ENCODE measurements around the gene SFI1. TPM values are rescaled to one million over a fixed set of nuclear protein-coding genes. Genes with fewer than 3 reads are reported as not detected.

SFI1 gene
- total RNA-seq, 1 experiment from 2014 or later, result 53.1 TPM

DNA sequence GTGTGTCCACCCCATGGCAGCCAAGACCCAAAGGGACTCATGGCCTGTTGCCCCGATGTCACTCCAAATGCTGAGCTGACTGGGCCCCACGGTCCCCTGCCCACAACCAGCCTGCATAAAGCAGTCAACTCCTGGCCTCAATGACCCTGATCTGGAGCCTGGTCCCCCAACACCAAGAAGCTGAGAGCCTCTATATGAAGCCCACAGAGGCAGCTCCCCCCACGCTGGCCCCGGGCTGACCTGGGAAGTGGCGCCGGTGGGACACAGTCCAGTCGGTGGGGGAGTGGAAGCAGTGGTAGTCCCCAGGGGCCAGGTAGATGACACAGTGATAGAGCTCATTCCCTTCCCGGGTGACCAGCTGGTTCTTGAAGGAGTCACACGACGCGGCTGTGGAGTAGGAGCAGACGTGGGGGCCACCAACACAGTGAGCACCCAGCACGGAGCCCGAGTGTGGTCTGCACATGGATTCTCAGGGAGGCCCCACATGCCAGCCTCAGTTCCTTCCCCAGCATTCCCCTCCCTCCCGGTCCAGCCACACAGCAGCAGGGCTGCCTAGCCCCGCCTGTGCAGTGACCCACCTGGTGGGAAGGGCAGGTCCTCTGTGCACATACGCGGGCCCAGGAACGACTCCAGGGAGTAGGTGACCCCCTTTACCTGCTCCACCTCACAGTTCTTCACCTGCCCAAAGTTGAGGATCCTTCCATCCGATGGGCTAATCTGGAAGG is 124.6 kb downstream of the SFI1 start:
- POLR2A ChIA-PET, result no interaction called here

More for the DNA sequence above, 124.6 kb downstream of the SFI1 start:
- H3K27ac ChIP-seq (ENCODE audit: low read depth, low read length), result no peak overlapping the region
- no peak overlapping the region for H3K9ac ChIP-seq (ENCODE audit: low read length)
- no peaks in the 10 kb centered on the region for H3K4me1 ChIP-seq (ENCODE audit: control insufficient read depth in 1 of 2, insufficient read depth in 2 of 2, low read length in 2 of 2)
- H3K36me3 ChIP-seq (ENCODE audit: control insufficient read depth in 1 of 2, insufficient read depth in 2 of 2, low read length in 2 of 2), result peaks cover 7 to 16% of the 10 kb centered on the region in 2 experiments; a peak in 2 of 4 replicates
- no peaks in the 10 kb centered on the region for H3K9me3 ChIP-seq (ENCODE audit: control insufficient read depth in 1 of 2, insufficient read depth in 1 of 2, low read depth in 1 of 2, low read length in 2 of 2)
- H3K9me2 ChIP-seq (ENCODE audit: insufficient read depth), result no peaks in the 10 kb centered on the region
- RAD21 ChIA-PET (ENCODE audit: low non-redundant PET in 1 of 2, low total read pairs in 2 of 2, uncharacterized antibody in 2 of 2, unreplicated experiment in 2 of 2), result interaction anchor here in 1 of 2 experiments (0.6 kb wide), 1 partner anchor 41 kb away, joined by 3 read pairs; no protein-coding TSS in a partner anchor
- no peak overlapping the region for H2AFZ ChIP-seq (ENCODE audit: low read depth, low read length, poor library complexity, severe bottlenecking)
- CTCF ChIA-PET, result no interaction called here
- no peak overlapping the region for H3K4me3 ChIP-seq (replicated peaks in 1 of 2; ENCODE audit: low read depth in 1 of 2, low read length in 2 of 2)
- BruUV-seq (replicated peaks), result no TSS peak
- intact Hi-C loops (cut with micrococcal nuclease), result no loop called here
- no peak for ATAC-seq
- H3K27me3 ChIP-seq (ENCODE audit: insufficient read depth, low read length), result no peaks in the 10 kb centered on the region
- TF ChIP-seq JUND (IDR thresholded peaks at IDR 0.05) (no peak), POLR2AphosphoS5 (IDR thresholded peaks at IDR 0.05; ENCODE audit: low read depth, low read length) (no peak), SRF (IDR thresholded peaks at IDR 0.05; ENCODE audit: low read depth) (no peak)
- TF ChIP-seq, protein P1, sequence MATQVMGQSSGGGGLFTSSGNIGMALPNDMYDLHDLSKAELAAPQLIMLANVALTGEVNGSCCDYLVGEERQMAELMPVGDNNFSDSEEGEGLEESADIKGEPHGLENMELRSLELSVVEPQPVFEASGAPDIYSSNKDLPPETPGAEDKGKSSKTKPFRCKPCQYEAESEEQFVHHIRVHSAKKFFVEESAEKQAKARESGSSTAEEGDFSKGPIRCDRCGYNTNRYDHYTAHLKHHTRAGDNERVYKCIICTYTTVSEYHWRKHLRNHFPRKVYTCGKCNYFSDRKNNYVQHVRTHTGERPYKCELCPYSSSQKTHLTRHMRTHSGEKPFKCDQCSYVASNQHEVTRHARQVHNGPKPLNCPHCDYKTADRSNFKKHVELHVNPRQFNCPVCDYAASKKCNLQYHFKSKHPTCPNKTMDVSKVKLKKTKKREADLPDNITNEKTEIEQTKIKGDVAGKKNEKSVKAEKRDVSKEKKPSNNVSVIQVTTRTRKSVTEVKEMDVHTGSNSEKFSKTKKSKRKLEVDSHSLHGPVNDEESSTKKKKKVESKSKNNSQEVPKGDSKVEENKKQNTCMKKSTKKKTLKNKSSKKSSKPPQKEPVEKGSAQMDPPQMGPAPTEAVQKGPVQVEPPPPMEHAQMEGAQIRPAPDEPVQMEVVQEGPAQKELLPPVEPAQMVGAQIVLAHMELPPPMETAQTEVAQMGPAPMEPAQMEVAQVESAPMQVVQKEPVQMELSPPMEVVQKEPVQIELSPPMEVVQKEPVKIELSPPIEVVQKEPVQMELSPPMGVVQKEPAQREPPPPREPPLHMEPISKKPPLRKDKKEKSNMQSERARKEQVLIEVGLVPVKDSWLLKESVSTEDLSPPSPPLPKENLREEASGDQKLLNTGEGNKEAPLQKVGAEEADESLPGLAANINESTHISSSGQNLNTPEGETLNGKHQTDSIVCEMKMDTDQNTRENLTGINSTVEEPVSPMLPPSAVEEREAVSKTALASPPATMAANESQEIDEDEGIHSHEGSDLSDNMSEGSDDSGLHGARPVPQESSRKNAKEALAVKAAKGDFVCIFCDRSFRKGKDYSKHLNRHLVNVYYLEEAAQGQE (IDR thresholded peaks at IDR 0.05; ENCODE audit: low read depth), result no peak
- H3K79me2 ChIP-seq (ENCODE audit: insufficient read depth, low read length), result peaks cover 39% of the 10 kb centered on the region
- H4K20me1 ChIP-seq (ENCODE audit: insufficient read depth), result no peaks in the 10 kb centered on the region
- no peak for DNase-seq (ENCODE audit: low read depth, low spot score)
- H3K4me2 ChIP-seq (ENCODE audit: low read length), result no peak overlapping the region

Measured in HCT116 (cell line).